Prostate gland (tissue), 2 donors: ENCODE data around the gene OR14J1. TPM values are rescaled to one million over a fixed set of nuclear protein-coding genes. Genes with fewer than 3 reads are reported as not detected.

Experiments used
- DNase-seq: peaks from one replicate; pipeline ENCODE4 v3.0.0-alpha.2; 2019; ENCODE audit warnings: low spot score
- H3K27ac ChIP-seq, 2 donors: fragments of 200-600 bp; sonication (generic); 2 replicates each; pipeline ENCODE4 v1.5.1; 2017 to 2019
- H3K27me3 ChIP-seq: fragments of 200-600 bp; sonication (generic); replicated peaks from 2 replicates; pipeline ENCODE4 v1.5.1; 2019; ENCODE audit not compliant: insufficient read depth
- H3K36me3 ChIP-seq, 2 donors: fragments of 200-600 bp; sonication (generic); 1 replicate in 1 of 2; 2 replicates in 1 of 2; pipeline versions ENCODE4 v1.5.1 to v1.8.1; 2017 to 2019
- H3K4me1 ChIP-seq: fragments of 200-600 bp; sonication (generic); replicated peaks from 2 replicates; pipeline ENCODE4 v1.5.1; 2019
- H3K4me3 ChIP-seq, 2 donors: fragments of 200-600 bp; sonication (generic); 2 replicates each; pipeline ENCODE4 v1.5.1; 2017 to 2019
- H3K9me3 ChIP-seq: fragments of 200-600 bp; sonication (generic); 2 replicates; pipeline ENCODE4 v1.5.1; 2017
- CTCF ChIP-seq, 4 experiments: fragments of 200-600 bp in 2 of 4; fragments of 450-650 bp in 2 of 4; sonication (generic) in 2 of 4; IDR thresholded peaks; 1 replicate in 3 of 4; 2 replicates in 1 of 4; pipeline ENCODE4 v1.5.1; 2016 to 2019; ENCODE audit warnings: antibody characterized with exemption in 4 of 4, mild to moderate bottlenecking in 2 of 4, moderate library complexity in 2 of 4
- POLR2A ChIP-seq: fragments of 450-650 bp; IDR thresholded peaks from one replicate; pipeline ENCODE4 v1.6.1; 2016; ENCODE audit warnings: antibody characterized with exemption, mild to moderate bottlenecking
- POLR2AphosphoS5 ChIP-seq: sonication (generic); formaldehyde crosslinking; IDR thresholded peaks from one replicate; pipeline ENCODE4 v1.6.1; 2017; ENCODE audit warnings: antibody characterized with exemption
- WGBS: methylation state at CpG from one replicate; pipeline ENCODE4 v1.1.5; 2018; 5-methylcytosine and 5-hydroxymethylcytosine counted together
- intact Hi-C: fragments of 100-400 bp; cut with DNase I; formaldehyde crosslinking; loops from one replicate; pipeline ENCODE4 v1.14.2; 2022
- total RNA-seq, 2 donors: library from RNA; depleted of rRNA; stranded (reverse); fragments of >200 nt; gene quantifications; one replicate each; pipeline ENCODE4 v1.1.0, GENCODE V29; 2016

OR14J1 gene
- total RNA-seq, 2 donors from 2014 or later = 0.40 TPM; not detected in 1

- TF ChIP-seq POLR2A (no peak), CTCF (IDR thresholded peaks at IDR 0.05) (no peak), POLR2AphosphoS5 (no peak)
Observed at GRCh38 chr6:29355603-29356002, 54.1 kb downstream of the OR14J1 start.

More at GRCh38 chr6:29355603-29356002, 54.1 kb downstream of the OR14J1 start:
- no peaks in the 10 kb centered on the region for H3K4me1 ChIP-seq
- no peak overlapping the region for H3K4me3 ChIP-seq
- no peak for DNase-seq
- no peak overlapping the region for H3K27ac ChIP-seq
- intact Hi-C loops = no loop called here
- H3K9me3 ChIP-seq = no peaks in the 10 kb centered on the region
- no peaks in the 10 kb centered on the region for H3K36me3 ChIP-seq
- no peaks in the 10 kb centered on the region for H3K27me3 ChIP-seq
- WGBS = 35% methylated on average over 1 of the region's 1 CpG

Other genes starting within 250 kb of the OR14J1 start
- not detected for gene OR2B3, start 214.4 kb upstream of the OR14J1 start, total RNA-seq
- gene OR2J1, start 202.2 kb upstream of the OR14J1 start, total RNA-seq = under 1 TPM in 1 of 2 donors, not detected in 1; 0.68 TPM
- gene OR2J3, start 193.6 kb upstream of the OR14J1 start, total RNA-seq = under 1 TPM in 1 of 2 donors, not detected in 1; 0.09 TPM
- gene OR2J2, start 130.8 kb upstream of the OR14J1 start, total RNA-seq = under 1 TPM in 1 of 2 donors, not detected in 1; 0.74 TPM
- gene OR5V1, start 67.2 kb downstream of the OR14J1 start, total RNA-seq = not detected
- not detected for gene OR12D3, start 73.6 kb downstream of the OR14J1 start, total RNA-seq
- not detected for gene OR12D2, start 93.9 kb downstream of the OR14J1 start, total RNA-seq
- gene OR12D1, start 113.2 kb downstream of the OR14J1 start, total RNA-seq = not detected
- not detected for gene OR10C1, start 137.6 kb downstream of the OR14J1 start, total RNA-seq
- gene OR11A1, start 155.4 kb downstream of the OR14J1 start, total RNA-seq = under 1 TPM in 1 of 2 donors, not detected in 1; 0.23 TPM
- 1 to 10 TPM in 1 of 2 donors, not detected in 1; 1.1 TPM for gene OR2H1, start 155.5 kb downstream of the OR14J1 start, total RNA-seq
- gene MAS1L, start 186.3 kb downstream of the OR14J1 start, total RNA-seq = not detected